ENCODE measurements around the gene SPRTN. TPM values are rescaled to one million over a fixed set of nuclear protein-coding genes. Genes with fewer than 3 reads are reported as not detected.
A peak's percentile ranks its signal among the peaks of the same experiment; 100 is the strongest.

Gene SPRTN
- total and polyA plus RNA-seq, 2 experiments from 2014 or later: 10.7 to 15.2 TPM

- Histone ChIP-seq H3K4me3 (no peak overlapping the region), H3K9me3 (ENCODE audit: low read depth) (no peaks in the 10 kb centered on the region)
Observed at GRCh38 chr1:231311720-231312431, 26.2 kb upstream of the SPRTN start.

GRCh38 chr1:231312432-231312788 lies 25.7 kb upstream of the SPRTN start:
- H3K9me3 ChIP-seq (ENCODE audit: low read depth): no peaks in the 10 kb centered on the region
- H3K27ac ChIP-seq: no peak overlapping the region
- DNase-seq (ENCODE audit: low read depth in 1 of 2, low spot score in 1 of 2): no peak
- no peaks in the 10 kb centered on the region for H3K27me3 ChIP-seq
- TF ChIP-seq, protein P1, sequence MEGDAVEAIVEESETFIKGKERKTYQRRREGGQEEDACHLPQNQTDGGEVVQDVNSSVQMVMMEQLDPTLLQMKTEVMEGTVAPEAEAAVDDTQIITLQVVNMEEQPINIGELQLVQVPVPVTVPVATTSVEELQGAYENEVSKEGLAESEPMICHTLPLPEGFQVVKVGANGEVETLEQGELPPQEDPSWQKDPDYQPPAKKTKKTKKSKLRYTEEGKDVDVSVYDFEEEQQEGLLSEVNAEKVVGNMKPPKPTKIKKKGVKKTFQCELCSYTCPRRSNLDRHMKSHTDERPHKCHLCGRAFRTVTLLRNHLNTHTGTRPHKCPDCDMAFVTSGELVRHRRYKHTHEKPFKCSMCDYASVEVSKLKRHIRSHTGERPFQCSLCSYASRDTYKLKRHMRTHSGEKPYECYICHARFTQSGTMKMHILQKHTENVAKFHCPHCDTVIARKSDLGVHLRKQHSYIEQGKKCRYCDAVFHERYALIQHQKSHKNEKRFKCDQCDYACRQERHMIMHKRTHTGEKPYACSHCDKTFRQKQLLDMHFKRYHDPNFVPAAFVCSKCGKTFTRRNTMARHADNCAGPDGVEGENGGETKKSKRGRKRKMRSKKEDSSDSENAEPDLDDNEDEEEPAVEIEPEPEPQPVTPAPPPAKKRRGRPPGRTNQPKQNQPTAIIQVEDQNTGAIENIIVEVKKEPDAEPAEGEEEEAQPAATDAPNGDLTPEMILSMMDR (IDR thresholded peaks at IDR 0.05; ENCODE audit: low read depth, low read length): no peak
- no peak overlapping the region for H3K4me3 ChIP-seq
- H3K4me1 ChIP-seq (ENCODE audit: low read depth): no peaks in the 10 kb centered on the region
- H3K36me3 ChIP-seq: no peaks in the 10 kb centered on the region

More at GRCh38 chr1:231311720-231312431, 26.2 kb upstream of the SPRTN start:
- Histone ChIP-seq H3K27ac (no peak overlapping the region), H3K4me1 (ENCODE audit: low read depth) (no peaks in the 10 kb centered on the region), H3K36me3 (no peaks in the 10 kb centered on the region), H3K27me3 (no peaks in the 10 kb centered on the region)
- no peak for DNase-seq (ENCODE audit: low read depth in 1 of 2, low spot score in 1 of 2)
- TF ChIP-seq, protein P1 (IDR thresholded peaks at IDR 0.05; ENCODE audit: low read depth, low read length): no peak

- Histone ChIP-seq H3K36me3 (no peaks in the 10 kb centered on the region), H3K4me1 (ENCODE audit: low read depth) (no peaks in the 10 kb centered on the region), H3K27ac (no peak overlapping the region), H3K27me3 (no peaks in the 10 kb centered on the region), H3K9me3 (ENCODE audit: low read depth) (no peaks in the 10 kb centered on the region), H3K4me3 (no peak overlapping the region)
- DNase-seq (ENCODE audit: low read depth in 1 of 2, low spot score in 1 of 2): no peak
- TF ChIP-seq, protein P1 (IDR thresholded peaks at IDR 0.05; ENCODE audit: low read depth, low read length): no peak
Observed at GRCh38 chr1:231313661-231314060, 24.4 kb upstream of the SPRTN start.

DNA sequence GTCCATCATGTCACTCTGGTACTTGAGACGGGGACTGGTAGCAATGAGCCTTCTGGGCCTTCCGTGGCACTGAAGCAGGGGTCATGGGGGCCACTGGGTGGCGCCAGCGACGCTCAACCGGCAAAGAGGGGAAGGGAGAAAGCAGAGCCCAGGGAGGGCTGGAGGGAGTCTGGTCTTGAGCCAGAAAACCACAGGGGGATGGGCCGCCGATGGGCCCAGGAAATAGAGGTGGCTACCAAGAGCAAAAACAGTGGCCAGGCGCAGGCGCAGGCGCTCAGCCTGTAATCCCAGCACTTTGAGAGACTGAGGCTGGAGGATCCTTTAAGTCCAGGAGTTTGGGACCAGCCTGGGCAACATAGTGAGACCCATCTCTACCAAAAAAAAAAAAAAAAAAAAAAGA lies 22.2 kb upstream of the SPRTN start:
- Histone ChIP-seq H3K4me3 (no peak overlapping the region), H3K9me3 (ENCODE audit: low read depth) (no peaks in the 10 kb centered on the region), H3K4me1 (ENCODE audit: low read depth) (no peaks in the 10 kb centered on the region), H3K36me3 (no peaks in the 10 kb centered on the region), H3K27me3 (no peaks in the 10 kb centered on the region), H3K27ac (no peak overlapping the region)
- peak; percentile 32 to 65 for DNase-seq (ENCODE audit: low read depth in 1 of 2, low spot score in 1 of 2)
- TF ChIP-seq, protein P1 (IDR thresholded peaks at IDR 0.05; ENCODE audit: low read depth, low read length): peak; percentile 74

GRCh38 chr1:231317306-231318014 lies 20.6 kb upstream of the SPRTN start:
- Histone ChIP-seq H3K4me1 (ENCODE audit: low read depth) (no peaks in the 10 kb centered on the region), H3K27me3 (no peaks in the 10 kb centered on the region), H3K36me3 (no peaks in the 10 kb centered on the region), H3K9me3 (ENCODE audit: low read depth) (no peaks in the 10 kb centered on the region), H3K4me3 (no peak overlapping the region), H3K27ac (no peak overlapping the region)
- TF ChIP-seq, protein P1 (IDR thresholded peaks at IDR 0.05; ENCODE audit: low read depth, low read length): no peak
- no peak for DNase-seq (ENCODE audit: low read depth in 1 of 2, low spot score in 1 of 2)
